Inferior parietal cortex (tissue), 1 donor: ENCODE data around the gene RPL7A.
A peak's percentile ranks its signal among the peaks of the same experiment; 100 is the strongest.
"Not testable (repeated sequence)": the region's sequence is repeated elsewhere in the genome, so short reads cannot be mapped to it uniquely, and the experiment has no call there.

Experiments
- DNase-seq: peaks from one replicate; pipeline ENCODE4 v3.0.0-alpha.2; 2016; ENCODE audit errors: extremely low spot score

RPL7A gene

DNA sequence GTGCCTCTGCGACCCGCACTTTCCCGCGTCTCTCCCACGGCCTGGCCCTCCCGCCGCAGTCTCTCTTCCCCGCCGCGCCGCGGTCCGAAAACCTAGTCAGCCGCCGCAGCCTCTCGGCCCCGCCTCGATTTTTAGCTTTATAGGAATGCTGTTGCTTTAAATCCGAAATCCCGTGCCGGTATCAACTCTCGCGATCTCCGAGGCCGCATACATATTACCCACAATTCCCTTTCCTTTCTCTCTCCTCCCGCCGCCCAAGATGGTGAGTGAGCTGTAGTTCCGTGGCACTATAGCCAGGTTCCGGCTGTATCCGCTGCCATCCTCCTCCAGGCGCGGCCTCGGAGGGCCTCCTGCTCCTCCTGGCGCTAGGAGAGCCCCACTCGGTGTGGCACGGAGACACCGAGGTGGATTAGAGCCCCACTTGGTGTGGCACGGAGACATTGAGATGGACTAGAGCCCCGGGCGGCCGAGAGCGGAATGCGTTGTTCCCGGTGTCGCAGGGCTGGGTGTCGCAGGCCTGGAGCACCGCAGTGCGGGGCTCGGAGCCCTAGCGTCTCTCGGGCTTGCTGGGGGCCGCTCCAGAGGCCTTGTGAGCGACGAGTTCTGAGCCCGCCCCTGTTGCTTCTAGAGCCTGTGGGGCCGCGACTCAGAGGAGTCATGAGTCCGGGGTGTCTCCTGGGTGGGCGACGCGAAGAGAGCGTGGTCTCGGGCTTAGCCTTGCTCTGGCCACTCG, at the start of gene RPL7A, which contains the start of gene MED22:
Gene RPL7A (plus strand): TSS at position 234 of the 733 bp plus-strand sequence. CDS start 26 bp downstream, at position 260.
Gene MED22 (minus strand): TSS at position 147 of the 733 bp plus-strand sequence. CDS start 1,469 bp downstream, outside the sequence.
- peak; percentile 96 for DNase-seq

DNA sequence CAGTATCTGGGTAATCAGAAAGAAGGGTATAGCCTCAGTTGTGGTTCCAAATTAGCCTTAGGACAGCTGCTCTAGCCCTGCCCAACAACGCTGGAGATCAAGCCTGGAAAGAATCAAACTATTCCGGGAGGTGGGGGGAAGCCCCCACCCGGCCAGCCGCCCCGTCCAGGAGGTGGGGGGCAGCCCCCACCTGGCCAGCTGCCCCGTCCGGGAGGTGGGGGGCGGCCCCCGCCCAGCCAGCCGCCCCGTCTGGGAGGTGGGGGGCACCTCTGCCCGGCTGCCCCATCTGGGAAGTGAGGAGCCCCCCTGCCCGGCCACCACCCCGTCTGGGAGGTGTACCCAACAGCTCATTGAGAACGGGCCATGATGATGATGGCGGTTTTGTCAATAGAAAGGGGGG, 48.0 kb upstream of the RPL7A start:
- not testable (repeated sequence) for DNase-seq

DNA sequence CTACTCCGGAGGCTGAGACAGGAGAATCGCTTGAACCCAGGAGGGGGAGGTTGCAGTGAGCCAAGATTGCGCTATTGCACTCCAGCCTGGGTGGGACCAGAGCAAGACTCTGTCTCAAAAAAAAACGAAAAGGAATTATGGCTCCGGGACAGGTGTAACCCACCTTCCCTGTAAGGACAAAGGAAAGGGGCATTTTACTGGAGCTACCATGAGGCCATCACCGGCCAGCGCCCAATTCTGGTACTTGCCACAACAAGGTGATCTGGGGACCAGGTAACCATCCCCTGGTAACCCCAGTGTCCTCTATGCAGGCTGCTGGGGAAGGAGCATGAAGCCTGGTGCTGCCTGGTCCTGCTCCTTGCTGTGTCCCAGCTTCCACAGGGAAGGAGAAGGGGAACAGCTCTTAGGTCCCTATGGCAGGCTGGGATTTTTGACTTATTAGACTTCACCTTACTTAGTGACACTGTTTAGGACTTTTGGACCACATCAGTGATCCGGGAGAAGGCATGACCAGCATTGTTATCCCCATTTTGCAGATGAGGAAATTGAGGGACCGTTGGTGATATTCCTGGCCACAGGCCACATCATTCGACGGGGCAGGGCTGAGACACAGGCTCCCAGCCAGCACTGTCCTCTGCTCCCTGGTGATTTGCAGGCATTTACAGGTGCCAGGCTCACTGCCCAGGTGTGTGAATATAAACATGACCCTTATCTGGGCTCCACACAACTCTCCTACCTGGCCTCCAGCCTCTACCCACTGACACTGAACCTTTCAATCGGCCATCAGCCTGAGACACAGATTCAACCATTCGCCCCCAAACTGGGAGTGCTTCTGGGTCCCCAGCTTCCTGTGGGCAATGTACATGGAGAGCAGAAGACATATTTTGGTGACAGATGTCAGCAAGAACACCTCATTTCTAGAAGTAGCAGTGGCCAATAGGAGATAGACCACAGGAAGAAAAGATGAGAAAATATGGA, 46.5 kb upstream of the RPL7A start:
- DNase-seq: no peak

DNA sequence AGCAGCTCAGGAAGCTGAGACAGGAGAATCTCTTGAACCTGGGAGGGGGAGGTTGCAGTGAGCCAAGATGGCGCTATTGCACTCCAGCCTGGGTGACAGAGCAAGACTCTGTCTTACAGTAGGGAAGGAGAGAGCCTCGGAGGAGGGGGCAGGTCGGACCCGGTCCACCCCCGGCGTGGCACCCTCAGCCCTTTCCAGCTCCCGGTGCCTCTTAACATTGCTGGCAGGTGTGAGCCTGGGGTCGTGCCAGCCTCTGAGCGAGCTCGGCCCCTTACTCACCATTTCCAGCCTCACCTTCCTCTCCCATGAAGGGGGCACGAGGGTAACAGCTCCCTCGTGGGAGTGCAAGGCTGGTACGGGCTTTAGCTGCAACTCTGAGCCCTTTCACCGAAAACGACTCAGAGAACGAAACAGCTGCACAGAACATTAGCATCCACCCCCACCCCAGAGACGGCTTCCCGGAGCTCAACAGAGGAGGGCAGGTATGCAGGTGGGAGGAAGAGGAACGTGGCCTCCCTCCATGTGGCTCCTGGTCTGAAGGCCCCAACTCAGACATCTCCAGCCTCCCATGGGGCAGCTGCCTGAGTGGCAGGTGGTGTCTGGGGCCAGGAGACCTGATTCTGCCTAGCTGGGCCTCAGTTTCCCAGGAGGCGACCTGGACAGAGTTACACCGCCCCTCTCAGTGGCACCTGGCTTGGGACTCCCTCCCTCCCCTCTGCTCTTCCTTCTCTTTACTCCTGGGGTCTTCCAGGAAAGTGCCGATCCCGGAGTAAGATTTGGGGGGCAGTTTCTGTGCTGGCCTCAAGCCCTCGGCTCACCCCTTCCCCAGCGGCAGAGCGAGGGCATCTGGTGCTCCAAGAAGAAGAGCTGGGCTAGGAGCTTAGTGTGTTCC, 44.5 kb upstream of the RPL7A start:
- no peak for DNase-seq

DNA sequence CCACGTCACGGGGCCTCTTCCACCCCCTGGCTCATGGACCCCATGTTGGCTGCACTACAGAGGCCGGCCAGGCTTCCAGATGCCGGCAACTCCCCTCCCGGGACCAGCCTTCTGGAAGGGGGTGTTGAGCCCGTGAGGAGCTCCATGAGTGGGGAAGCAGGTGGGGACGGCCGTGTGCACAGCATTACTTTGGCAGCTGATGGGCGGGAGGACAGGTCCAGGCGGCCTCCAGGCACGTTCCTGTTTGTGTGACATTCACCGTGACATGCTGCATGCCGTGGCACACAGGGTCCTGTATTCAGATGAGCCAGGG, 43.9 kb upstream of the RPL7A start:
- DNase-seq: no peak

DNA sequence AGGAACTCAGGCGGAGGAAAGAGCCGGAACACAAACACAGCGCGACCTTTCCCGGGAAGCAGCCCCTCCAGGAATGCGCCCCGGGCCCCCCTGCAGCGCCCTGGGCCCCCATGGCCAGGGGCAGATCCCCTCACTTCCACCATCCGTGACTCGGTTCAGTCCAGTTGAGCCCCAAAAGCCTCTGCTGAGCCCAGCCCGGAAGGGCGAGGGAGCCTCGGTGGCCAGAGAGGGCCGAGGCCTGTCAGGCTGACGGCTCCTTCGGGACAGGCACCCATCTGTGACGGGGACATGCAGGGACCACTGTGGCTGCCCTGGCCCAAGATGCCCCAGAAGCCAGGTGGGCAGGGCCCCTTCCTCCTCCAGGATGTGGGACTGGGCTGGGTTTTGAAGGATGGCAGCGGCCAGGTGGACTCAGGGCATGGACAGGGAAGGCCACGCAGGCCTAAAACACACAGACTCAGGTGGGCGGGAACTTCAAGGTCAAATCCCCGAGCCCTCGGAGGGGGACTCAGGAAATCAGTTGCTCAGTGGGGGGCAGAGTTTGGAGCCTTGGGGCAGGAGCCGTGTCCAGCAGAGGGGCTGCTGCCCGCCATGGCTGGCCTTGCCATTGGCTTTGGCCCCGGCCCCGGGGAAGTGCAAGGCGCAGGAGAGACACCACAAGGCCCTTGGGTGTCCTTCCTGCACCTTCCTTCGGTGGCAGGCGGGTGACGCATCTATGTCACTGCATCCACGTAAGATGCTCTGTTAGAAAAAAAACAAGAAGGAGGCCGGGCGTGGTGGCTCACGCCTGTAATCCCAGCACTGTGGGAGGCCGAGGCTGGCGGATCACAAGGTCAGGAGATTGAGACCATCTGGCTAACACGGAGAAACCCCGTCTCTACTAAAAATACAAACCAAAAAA, 43.3 kb upstream of the RPL7A start:
- DNase-seq: no peak

DNA sequence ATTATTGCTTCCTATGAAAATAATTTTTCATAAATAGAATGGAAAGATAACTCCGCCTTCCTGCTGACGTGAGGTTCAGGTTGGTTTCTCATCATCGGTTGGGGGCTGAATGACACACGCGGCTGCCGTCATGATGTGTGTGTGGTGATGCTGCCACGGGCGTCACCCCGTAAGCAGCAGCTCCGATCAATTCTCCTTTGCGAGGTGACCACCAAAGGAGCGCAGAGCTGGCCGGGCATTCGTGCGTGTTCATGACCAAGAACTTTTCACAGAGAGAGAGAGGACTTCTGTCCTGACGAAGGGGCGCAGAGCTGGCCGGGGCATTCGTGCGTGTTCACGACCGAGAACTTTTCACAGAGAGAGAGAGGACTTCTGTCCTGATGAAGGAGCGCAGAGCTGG, 42.3 kb upstream of the RPL7A start:
- DNase-seq: no peak

DNA sequence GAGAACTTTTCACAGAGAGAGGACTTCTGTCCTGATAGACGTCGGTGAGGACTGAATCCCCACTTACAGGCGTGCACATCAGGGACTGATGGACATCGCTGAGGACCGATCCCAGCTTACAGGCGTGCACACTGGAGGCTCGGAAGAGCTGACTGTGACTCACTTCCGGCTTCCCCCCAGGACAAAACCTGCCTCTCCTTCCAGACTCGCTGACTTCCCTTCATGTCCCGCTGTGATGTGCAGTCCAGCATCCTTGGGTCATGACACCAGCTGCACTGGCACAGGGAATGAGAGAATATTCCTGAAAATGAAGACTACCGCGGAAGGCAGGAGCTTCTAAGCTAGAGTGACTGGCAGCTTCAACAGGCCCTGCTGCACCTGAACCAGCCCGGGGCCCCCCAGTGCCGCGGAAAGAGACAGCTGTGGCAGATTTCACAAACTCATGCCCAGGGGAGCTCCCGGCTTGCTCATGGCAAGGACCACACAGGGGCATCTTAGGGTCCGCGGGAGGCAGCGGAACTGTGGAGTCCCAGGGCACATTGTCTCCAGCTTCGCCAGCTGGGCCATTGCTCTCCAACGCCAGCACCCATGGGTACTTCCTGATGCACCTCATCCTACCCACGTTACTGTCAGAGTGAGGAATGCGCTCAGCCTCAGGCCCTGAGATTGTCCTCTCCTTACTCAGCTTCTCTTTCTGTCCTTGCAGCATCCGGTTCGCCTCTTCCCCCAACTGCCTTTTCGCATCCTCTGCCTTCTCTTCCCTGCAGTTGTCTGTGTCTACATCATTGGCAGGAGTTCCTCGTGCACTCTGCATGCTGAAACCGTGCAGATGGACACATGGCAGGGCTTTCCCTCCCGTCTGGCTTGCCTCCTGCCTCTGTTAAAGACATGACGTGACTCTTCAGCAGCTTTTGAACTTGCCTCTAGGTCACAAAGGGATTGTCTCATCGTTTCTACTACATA, 41.5 kb upstream of the RPL7A start:
- DNase-seq: no peak

DNA sequence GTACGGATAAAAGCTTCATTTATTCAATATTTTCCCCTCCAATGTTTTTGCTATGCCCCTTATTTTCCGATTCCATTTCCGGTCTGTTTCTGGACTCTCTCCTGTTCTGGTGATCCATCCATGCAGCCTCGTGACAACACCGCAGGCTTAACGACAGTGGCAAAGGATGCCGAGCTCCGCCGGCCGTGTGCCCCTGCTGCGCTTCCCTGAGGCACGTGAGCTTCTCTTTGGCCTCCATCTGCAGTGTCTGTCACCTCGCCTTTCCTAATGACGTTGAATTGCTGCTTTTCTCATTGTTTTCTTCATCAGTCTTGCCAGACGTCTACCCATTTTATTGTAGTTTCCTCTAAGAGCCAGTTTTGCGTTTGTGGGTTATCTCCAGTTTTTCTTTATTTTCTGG, 40.7 kb upstream of the RPL7A start:
- no peak for DNase-seq

DNA sequence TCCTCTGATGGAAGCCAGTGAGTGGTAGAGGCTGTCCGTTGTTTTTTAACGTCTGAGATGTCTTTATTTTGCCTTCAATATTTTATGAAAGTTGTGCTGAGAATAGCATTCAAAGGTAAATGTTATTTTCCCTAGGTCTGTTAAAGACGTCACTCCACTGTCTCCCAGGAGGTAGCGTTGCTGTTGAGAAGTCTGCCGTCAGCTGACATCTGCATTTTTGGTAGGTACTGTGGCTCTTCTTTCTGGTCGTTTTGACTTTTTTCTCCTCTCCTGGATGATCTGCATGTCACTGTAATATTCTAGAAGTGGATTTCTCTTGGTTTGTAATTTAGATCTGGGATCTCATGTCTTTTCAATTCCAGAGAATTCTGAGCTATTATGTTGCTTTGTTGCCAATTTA, 38.4 kb upstream of the RPL7A start:
- DNase-seq: no peak

DNA sequence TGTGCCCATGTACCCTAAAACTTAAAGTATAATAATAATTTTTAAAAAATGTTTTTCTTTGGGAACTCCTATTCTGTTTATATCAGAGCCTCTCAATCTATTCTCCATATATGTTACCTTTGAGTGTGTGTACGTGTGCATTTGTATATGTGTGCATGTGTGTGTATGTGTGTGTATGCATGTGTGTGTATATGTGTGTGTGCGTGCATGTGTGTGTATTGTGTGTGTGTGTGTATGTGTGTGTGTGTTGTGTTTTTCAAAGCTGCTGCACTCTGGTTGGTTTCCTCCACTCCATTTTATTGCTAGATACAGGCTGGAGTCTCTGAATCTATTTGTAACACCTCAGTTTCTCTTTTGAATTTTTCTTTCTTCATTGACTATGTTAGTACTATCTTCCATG, 32.0 kb upstream of the RPL7A start:
- no peak for DNase-seq

DNA sequence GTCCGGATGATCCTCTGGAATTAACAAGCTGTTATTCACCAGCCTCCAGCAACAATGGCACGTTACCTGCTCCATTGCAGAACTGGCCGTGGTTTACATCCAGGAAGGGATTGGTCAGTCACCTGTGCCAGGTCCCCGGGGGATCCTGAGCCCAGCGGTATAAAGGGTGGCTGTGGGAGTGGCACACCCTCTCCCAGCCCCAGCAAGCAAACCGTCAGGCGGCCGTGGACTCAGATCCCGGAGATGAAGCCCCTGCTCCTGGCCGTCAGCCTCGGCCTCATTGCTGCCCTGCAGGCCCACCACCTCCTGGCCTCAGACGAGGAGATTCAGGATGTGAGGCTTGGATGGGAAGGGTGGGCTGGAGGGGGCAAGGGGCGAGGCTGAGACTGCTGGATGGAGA, 30.5 kb upstream of the RPL7A start:
- not testable (repeated sequence) for DNase-seq

DNA sequence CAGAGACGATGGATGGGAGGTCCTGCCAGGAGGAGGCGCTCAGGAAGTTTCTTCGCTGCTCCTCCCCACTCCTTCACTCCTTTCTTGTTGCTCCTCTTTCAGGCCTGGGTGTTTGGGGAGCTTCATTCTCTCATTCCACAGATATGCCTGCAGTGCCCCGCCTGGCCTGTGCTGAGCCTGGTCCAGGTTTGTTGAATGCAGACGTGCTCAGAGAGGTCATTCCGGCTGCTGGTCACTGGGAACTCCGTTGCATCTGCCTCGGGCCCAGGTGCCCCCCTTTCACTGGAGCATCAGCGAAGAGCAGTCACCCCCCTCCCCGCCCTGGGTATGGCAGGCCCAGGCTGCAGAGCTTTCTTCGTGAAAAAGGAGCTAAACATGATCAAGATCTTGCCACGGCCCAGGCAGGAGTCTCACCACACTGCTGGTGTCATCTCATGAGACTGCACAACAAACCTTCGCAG, 27.6 kb upstream of the RPL7A start:
- DNase-seq: no peak

DNA sequence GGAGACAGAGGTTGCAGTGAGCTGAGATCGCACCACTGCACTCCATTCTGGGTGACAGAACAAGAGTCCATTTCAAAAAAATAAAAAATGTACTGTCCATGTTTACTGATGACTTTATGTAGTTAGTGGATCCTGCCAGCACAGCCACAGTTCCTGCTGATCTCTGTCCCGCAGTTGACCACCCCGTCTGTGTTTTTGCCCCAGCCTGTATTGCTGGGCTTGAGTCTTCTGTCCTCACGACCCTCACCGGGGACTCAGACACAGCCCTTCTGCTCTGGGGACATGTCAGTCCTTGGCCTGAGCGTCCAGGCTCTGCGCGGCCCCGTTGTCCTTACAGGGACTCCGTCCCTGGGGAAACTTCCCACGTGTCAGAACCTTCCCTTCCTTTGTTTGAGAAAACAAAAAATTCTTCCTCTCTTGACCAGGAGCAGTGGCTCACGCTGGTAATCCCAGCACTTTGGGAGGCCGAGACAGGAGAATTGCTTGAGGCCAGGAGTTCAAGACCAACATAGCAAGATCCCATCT, 26.5 kb upstream of the RPL7A start:
- DNase-seq: no peak

DNA sequence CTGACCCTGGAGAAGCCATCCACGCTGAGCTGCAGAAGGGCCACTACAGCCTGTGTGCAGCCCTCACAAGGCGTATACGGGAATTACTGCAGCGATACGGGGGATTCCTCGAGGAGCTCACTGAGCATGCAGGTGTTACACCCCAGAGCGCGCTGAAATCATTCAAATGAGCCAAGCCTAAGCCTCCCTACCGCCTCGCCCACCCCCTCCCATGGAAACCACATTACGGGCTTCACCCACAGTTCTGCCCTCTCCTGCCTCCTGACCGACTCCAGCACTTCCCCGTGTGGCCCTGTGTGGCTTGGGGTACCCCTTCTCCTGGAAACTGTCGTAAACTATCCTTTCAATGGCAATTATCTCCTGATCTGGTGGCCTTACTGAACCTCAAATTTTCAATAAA, 25.3 kb upstream of the RPL7A start:
- DNase-seq: no peak

DNA sequence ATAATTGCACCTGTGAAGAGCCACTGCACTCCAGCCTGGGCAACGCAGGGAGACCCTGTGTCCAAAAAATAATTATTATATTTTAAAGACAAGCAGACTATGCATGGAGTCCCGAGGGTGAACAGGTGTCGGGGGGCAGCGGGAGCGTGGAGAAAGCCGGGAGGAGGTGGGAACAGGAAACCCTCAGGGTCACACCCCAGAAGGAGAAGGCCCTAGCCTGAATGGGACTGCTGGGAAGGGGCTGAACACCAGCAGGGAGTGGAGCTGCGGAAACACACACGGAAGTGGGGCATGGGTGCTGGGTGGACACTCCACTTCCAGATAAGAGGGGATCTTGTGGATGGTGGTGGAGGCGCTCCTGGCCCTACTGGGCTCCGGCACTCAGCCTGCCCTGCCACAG, 24.8 kb upstream of the RPL7A start:
- DNase-seq: no peak

DNA sequence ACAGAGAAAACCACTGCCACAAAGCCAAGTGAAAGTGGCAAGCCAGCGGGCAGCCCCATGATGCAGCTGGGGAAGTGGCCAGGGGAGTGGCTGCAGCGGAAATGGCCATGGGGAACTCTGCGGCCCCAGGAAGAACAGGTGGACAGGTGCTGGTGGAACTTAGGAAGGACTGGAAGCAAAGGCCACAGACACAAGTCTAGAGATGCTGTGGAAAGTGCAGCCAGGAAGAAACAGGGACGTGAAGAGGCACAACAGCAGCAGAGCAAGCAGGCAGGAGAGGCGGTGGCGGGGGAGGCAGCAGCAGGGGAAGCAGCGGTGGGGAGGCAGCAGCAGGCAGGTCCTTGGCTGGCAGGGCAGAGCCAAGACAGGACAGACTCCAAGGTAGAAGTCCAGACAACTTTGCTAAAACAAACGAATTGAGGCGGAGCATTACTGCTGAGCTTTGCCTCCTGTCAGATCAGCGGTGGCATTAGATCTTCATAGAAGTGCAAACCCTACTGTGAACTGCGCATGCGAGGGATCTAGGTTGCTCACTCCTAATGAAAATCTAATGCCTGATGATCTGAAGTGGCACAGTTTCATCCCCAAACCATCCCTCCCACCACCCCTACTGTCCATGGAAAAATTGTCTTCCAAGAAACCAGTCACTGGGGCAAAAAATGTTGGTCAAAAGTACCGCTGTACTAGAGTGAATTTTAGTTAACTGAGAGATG, 23.9 kb upstream of the RPL7A start:
- DNase-seq: no peak

DNA sequence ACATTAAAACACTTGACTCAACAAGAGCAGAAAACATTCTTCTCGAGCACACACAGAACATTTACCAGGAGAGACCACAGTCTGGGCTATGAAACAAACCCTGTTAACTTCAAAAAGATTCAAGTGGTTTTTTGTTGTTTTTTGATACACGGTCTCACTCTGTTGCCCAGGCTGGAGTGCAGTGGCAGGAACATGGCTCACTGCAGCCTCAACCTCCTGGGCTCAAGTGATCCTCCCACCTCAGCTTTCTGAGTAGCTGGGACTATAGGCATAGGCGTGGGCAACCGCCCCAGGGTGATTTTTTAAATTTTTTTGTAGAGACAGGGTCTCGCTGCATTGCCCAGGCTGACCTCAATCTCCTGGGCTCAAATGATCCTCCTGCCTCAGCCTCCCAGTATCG, 21.0 kb upstream of the RPL7A start:
- DNase-seq: not testable (repeated sequence)
